HG02798 (cell line): ENCODE measurements around the gene RAB3C.
"Not testable (repeated sequence)": the region's sequence is repeated elsewhere in the genome, so short reads cannot be mapped to it uniquely, and the experiment has no call there.

Source experiments
- ATAC-seq: cut with Tn5 transposase; IDR thresholded peaks from one replicate; pipeline ENCODE4 v1.9.1; 2021; ENCODE audit warnings: mild to moderate bottlenecking; ENCODE audit not compliant: unreplicated experiment, poor library complexity

The RAB3C gene

GRCh38 chr5:58672521-58672920, 89.6 kb downstream of the RAB3C start:
- no peak for ATAC-seq

DNA sequence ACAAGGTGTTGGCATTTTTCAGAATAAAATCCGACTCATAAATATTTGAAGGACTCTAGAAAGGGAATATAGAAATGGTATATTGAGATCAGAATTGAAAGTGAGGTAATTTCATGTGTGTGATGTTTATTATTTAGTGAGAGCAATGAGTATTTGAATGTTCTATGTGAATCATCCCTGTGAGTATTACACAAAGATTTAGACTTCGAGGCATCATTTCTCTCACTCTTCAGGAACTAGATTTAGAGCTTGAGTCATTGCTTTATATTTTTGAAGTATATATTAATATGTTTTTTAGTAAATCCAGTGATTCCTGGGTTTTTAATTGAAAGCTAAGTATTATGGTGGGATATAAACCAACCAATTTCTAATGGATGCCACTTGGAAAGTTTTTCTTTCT, 91.2 kb downstream of the RAB3C start:
- no peak for ATAC-seq

DNA sequence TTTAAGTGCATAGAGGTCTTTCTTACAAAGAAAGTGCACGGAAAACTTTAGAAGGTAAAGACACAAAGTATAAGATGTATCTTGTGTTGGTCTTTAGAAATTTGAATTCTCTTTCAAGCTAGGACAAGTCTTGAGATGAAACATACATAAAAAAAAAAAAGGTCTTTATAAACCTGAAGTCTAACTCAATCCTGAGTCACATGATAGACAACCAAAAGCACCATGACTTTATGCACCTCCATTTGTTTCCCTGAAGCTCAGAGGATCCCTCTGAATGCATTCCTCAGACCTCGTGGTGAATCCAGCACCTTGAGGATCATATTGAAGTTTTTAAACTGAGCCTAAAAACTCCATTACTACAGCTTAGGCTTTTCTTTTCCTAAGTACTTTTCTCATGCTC, 91.8 kb downstream of the RAB3C start:
- ATAC-seq: no peak

DNA sequence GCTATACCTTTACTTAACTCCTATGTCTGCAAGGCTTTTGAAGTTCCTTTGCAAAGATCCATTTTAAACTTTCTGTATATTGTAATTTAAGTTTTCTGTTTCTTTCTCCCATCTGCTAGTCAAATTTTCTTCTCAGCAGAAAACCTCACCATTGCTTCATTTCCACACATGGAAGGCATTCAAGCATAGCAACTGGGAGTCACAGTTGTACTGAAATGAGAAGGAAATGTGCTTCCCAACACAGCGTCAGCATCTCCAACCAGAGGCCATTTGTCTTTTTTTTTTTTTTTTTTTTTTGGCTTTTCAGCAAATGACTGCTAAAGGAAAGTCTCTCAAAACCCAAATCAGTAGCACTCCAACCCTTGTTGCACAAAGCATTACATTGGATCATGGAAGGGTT, 92.5 kb downstream of the RAB3C start:
- no peak for ATAC-seq

DNA sequence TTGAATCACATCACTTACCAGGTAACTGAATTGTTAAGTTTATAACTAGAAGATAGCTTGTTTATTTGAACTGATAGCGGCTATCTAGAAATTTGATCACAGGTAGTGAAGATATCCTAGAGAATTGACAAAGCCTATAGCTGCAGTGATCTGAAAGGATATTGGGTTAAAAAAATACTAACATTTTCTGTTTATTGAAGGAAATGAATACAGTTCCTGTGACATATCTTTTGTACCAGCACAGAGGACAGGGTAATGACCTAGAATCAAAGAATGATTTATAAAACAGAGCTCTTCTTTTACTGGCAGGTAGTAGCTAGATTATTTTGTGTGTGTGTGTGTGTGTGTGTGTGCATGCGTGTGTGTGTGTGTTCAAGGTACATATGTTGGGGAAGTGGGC, 94.8 kb downstream of the RAB3C start:
- ATAC-seq: no peak

- ATAC-seq: no peak
Measured at GRCh38 chr5:58680503-58680902, 97.6 kb downstream of the RAB3C start.

DNA sequence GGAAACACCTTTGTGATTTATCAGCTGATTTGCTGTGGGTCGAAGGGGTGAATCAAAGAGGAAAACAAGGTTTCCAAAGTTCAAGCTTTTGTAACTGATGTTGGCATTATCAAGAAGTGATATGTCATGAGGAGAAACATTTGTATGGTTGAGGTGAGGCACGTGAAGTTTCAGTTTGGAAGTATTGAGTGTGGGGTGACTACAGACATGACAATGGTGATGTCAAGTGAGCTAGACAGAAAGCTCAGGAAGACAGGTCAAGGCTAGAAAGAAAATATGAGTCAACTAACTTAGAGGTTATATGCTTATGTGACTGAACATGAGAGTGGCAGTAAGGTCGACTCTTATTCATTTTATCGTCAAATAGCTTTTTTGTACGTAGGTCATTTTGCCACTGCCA, 99.1 kb downstream of the RAB3C start:
- no peak for ATAC-seq

GRCh38 chr5:58683567-58683966, 100.7 kb downstream of the RAB3C start:
- ATAC-seq: no peak

GRCh38 chr5:58687079-58687478, 104.2 kb downstream of the RAB3C start:
- no peak for ATAC-seq

DNA sequence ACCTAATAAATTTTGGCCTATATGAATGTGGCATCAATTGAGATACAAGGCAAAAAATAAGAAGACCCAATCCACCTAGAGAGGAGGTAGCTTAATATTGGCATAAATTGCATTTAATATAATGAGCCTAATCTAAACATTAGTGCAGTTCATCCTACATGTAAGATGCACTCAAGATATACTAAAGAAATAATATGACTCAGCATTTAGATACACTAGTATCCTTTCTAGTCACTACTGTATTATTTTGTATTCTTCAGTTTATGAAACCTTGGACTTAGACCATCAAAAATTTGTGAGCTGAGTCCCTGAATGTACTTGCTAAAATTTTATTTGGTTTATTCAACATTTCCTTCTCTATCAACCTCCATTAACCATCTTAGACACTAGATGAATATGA, 104.7 kb downstream of the RAB3C start:
- no peak for ATAC-seq

DNA sequence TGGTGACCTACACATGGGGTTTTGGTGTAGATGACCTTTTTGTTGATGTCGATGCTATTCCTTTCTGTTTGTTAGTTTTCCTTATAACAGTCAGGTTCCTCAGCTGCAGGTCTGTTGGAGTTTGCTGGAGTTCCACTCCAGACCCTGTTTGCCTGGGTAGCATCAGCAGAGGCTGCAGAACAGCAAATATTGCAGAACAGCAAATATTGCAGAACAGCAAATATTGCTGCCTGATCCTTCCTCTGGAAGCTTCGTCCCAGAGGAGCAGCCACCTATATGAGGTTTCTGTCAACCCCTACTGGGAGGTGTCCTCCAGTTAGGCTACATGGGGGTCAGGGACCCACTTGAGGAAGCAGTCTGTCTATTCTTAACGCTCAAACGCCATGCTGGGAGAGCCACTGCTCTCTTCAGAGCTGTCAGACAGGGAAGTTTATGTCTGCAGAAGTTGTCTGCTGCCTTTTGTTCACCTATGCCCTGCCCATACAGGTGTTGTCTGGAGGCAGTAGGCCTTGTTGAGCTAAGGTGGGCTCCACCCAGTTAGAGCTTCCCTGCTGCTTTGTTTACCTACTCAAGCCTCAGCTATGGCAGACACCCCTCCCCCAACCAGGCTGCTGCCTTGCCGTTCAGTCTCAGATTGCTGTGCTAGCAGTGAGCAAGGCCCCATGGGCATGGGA, 116.3 kb downstream of the RAB3C start:
- ATAC-seq: not testable (repeated sequence)

DNA sequence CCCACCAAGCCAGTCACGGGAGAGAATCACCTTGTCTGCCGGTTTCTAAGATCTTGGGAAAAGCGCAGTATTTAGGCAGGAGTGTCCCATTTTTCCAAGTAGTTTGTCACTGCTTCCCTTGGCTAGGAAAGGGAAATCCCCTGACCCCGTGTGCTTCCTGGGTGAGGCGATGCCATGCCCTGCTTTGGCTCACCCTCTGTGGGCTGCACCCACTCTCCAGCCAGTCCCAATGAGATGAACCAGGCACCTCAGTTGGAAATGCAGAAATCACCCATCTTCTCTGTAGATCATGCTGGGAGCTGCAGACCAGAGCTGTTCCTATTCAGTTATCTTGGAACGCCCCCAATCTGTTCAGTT, 116.9 kb downstream of the RAB3C start:
- ATAC-seq: no peak

GRCh38 chr5:58703925-58704555, 121.2 kb downstream of the RAB3C start:
- no peak for ATAC-seq

GRCh38 chr5:58706736-58707135, 123.9 kb downstream of the RAB3C start:
- ATAC-seq: no peak

DNA sequence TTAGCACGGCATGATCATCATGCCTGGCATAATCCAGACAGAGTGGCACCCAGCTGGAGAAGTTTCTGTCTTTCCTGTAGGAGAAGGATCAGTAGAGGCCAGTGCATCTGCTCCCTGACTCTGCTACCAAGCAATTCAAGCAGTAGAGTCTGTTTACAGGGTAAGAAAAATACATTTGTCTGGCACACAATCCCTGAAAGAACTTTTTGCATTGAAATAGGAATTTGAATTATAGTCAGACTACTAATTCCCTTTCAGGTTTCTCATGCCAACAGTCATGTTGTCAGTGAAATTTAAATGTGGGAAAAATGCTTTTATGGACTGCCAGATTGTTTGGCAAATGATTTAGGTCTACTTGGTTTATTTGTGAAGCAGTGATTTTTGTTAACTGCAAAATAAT, 125.6 kb downstream of the RAB3C start:
- ATAC-seq: no peak

DNA sequence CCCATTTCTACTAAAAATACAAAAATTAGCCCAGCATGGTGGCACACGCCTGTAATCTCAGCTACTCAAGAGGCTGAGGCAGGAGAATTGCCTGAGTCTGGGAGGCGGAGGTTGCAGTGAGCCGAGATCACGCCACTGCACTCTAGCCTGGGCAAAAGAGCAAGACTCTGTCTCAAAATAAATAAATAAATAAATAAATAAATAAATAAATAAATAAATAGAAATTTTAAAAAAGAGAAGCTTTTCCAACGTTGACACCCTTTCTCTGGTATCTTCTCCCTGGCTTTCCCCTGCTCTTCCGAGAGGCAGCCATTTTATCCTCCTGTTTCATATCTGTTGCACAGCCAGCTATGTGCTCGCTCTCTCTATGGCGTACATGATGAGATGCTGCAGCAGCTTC, 127.5 kb downstream of the RAB3C start:
- not testable (repeated sequence) for ATAC-seq

DNA sequence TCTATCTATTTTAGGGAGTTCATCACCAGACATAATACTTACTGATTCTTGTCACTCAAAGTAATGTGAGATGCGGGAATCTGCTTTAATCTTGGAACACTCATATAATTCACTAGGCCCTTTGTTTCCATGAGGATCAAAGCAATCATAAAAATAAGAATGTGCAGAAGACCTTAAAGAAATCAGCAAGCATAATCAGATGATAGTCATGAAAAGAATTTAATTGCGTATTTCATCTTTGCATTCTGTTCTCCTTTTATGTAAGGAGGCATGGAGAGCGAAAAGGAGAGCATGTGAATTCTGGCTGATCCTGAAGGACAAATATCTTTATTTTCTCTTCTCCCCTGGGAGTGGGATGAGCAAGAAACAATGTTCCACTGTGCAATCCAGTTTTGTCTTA, 128.0 kb downstream of the RAB3C start:
- no peak for ATAC-seq

DNA sequence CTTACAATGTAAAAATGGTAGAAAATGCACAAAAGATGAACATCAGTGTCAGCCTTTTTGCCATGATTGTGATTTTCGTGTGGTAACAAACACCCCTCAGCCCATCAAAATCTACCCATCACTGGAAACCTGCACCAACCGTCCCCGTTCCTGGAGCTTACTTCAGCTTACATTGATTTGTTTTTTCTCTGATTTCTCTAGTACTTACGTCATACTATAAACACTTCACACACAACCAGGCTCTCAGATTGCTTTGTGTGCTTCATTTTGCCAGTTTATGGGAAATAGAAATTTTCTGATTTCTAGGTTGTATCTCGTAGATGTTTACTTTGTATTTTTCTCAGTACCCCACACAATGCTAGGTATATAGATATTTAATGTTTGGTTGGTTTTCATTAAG, 129.1 kb downstream of the RAB3C start:
- ATAC-seq: no peak

DNA sequence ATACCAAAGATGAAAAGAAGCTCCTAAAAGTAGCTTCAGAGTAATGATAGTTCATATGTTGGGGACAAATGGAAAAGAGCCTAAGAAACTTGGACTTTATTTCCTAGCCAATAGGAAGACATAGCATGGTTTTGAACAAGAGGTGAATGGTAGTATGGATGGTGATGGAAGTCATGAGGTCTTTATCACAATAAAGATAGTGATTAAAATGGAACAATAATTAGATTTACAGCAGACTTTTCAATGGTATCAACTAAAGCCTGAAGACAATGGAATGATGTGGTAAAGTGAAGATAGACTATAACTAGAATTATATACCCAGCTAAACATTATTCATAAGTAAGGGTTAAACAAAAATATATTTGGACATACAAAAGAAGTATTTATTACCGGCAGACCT, 131.2 kb downstream of the RAB3C start:
- no peak for ATAC-seq

GRCh38 chr5:58715997-58716656, 133.3 kb downstream of the RAB3C start:
- ATAC-seq: no peak

DNA sequence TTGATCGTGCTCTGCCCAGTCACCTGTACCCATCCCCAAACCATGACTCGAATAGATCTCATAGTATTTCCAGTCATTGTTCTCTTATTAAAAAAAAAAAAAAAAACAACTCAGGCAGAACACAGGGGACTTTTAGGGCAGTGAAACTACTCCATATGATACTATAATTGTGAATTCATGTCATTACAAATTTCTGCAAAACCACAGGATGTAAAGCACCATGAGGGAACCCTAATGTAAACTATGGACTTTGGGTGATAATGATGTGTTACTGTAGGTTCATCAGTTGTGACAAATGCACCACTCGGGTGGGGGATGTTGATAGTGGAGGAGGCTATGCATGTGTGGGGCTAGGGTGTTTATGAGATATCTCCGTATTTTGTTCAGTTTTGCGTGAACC, 133.8 kb downstream of the RAB3C start:
- no peak for ATAC-seq
